GM21529 (cell line): ENCODE data around the gene SPATA46.
"Not testable (repeated sequence)": the region's sequence is repeated elsewhere in the genome, so short reads cannot be mapped to it uniquely, and the experiment has no call there.

Experiments
- ATAC-seq: cut with Tn5 transposase; IDR thresholded peaks from one replicate; pipeline ENCODE4 v1.9.1; 2021; ENCODE audit not compliant: unreplicated experiment

Gene SPATA46

DNA sequence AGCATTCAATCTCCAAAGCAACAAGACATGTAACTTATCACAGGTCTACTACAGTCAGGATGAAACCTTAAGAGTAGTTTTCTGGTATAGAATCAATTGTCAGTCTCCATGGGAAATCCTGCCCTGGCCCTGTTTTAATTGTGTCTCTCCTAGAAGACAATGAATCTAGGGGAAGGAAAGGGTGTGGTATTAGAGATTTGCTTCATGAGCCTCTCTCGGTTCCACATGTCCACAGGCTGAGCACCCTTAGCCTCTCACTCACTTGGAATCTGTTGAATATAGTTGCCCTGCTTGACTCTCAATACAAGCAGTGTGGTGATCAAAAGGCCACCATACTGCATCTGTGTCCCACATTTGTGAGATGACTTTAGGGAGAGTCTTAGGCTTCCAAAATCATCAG lies 17.7 kb downstream of the SPATA46 start:
- no peak for ATAC-seq

DNA sequence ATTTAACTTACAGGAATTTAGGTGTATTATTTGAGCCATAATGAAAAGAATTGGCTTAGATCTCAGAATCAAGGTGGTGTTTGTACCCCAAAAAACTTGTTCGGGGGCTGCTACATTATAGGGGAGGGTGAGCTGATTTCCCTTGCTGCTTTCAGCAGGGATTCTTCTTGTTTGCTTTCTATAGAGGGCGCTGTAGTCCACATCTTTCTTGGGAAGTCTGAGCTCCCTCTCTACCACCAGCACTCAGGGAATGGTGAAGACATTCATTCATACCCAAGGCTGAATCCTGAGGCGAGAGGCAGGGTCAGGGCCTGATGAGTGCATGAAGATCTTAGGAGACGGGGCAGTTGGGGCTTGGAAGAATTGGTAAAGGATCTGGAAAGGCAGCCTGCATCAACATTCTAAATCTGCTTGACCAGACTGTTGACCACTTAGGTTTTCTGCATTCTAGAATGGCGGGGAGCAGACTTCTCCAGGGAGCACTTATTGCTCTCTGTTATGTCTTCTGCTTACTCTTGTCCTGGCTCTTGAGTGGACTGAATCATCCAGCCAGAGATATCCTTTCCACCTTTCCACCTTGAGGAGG lies 18.9 kb downstream of the SPATA46 start:
- ATAC-seq = no peak

DNA sequence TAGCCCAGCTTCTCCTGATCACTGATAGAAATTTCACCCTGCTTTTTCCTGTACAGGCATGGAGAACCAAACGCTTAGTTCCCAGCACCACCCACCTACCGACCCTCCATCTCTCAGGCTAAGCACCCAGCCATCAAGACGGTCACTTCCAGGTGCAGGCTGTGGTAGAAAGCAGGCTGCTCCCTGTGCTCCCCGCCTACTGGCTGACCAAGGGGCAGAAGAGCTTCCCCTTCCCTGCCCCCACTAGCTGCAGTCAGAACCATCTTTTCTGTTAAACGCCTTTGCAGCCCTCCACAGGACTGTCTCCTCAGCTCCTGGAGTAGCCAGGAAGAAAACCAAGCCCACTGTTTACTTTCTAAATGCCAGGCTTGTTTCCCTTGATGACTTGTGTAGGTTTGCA lies 23.0 kb downstream of the SPATA46 start:
- ATAC-seq = no peak

DNA sequence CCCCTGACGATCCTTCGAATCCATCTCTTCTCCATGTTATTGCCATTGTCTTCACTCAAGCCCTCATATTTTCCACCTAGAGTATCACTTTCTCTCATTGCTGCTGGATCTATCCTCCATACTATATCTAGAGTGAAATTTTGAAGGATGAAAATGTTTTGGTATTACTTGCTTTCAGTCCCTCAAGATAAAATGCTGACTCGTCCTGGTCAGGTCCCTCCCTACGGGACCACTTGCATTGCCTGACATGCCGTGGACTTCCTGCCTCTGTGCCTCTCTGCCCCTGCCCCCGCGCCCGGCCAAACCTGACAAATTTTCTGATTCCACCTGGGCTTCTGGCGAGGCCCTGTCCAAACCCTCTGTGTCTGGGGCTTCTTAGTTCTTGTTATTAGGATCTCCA lies 23.6 kb downstream of the SPATA46 start:
- no peak for ATAC-seq

DNA sequence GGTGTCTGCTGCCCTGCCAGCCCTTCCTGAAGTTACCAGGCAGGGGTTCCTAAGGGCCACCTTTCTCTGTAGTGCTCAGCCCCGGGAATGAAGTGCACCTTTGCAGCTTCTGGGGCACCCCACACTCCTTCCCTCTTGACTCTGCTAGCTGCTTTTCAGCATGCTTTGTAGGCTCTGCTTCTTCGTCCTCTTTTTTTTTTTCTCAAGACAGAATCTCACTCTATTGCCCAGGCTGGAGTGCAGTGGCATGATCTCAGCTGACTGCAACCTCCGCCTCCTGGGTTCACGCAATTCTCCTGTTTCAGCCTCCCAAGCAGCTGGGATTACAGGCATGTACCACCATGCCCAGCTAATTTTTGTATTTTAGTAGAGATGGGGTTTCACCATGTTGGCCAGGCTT lies 24.8 kb downstream of the SPATA46 start:
- ATAC-seq = not testable (repeated sequence)

DNA sequence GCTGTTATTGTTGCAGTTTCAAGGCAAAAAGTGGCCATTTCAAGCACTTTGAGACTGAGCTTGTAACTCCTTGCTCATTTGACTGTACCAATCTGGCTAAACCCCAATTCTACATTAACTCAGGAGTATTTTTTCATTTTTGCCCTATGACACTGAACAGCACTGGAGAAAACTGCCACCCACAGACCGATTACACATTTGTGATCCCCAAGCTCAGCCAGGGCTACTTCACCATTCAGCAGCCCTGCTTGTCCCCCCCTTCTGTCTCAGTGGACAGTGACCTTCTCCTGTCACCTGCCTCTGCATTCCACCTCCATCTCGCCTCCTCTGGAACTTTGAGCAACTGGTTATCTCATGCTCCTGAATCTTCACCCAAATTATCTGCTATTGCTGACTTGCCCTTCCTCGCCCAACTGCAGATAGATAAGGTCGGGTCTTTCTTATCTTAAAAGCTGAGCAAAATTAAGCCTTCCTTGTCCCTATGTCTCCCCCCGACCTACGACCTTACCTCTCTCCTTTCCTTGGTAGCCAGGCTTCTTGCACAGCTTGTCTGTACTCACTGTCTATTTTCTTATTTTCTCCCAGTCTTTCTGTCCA lies 25.3 kb downstream of the SPATA46 start:
- ATAC-seq = no peak

DNA sequence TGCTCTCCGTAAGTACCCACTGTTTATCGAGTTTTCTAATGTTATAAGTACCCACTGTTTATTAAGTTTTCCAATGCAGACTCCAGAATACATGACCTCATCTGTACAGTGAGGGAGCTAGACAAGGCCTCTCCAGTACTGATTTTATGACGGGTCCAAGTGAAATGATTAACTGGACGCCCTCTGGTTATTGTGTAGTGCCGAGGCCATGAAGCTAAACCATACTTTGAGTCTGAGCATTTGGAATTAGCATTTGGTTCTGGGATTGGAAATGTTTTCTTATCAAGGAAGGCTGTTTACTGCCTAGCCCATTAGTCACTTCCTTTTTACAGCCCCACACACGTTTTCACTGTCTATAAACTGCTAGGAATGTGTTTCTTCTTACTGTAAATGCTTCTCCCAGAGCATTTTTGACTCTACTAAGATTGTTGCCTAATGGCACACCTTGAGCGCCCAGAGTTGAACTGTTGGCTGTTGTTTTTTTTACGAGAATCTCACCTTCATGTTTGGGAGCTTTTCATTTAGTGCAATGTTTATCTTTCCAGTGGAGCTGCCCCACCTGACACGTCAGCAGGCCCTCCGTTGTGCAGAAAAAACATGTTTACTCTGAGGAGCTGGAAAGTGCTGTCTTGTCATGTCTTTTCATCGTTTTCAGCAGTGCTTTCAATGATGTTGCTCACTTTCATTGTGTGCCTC lies 26.9 kb downstream of the SPATA46 start:
- ATAC-seq = no peak

DNA sequence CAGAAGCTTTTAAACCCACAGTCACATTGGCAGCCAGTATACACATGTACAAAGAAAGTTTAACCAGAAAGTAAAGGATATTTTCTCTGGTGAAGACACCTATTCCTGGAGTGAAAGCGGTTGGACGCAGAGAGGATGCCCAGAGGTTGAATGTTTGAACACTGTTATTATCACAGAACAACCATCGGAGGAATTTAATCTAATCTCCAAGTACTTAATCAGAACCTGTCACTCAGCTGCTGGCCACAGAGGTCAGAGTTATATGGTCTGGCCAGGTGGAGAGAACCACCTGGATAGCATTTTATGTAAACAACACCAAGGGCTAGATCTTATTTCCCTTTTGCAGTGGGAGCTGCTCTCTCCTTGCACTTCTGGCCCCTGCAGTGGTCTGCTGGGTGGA lies 29.4 kb downstream of the SPATA46 start:
- ATAC-seq = no peak

DNA sequence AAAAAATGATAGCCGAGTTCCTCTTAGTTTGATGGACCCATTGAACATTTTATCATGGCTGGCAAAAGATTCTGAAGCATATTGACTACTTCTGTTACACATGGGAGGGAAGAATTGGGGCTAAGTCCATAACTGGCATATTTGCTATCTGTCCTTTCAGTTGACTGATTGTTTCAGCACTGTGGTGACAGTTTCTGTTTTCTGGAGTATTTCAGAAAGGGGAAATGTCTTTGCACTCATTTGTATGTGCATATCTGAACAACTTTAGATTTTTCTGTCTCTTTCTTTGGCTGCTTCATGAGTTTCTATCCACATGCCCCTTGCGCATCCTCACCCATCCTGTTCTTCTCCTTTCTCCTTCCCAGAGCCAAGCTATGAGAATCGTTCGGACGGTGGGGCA lies 33.2 kb downstream of the SPATA46 start:
- no peak for ATAC-seq

DNA sequence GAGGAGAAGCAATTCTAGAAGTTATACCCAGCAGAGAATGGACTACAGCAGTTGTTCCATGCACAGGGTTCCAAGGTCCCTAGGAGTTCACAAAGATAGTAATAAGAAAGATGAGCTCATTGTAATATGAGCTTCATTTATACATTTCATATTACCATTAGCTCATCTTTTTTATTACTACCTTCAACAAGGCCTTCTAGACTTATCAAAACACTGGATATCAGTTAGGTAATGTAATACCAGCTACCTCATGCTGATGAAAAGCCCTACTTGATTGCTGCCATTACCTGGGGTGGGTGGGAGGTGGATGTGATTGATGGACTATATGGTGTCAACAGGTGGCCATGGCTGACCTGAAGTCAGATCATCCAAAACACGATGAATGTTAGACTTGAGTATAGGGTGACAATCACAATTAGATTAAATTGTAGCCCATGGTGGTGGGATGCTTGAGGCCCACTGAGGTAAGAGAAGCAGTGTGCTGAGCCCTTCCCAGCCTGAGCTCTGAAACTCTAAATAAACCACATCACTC lies 34.1 kb downstream of the SPATA46 start:
- ATAC-seq = no peak

DNA sequence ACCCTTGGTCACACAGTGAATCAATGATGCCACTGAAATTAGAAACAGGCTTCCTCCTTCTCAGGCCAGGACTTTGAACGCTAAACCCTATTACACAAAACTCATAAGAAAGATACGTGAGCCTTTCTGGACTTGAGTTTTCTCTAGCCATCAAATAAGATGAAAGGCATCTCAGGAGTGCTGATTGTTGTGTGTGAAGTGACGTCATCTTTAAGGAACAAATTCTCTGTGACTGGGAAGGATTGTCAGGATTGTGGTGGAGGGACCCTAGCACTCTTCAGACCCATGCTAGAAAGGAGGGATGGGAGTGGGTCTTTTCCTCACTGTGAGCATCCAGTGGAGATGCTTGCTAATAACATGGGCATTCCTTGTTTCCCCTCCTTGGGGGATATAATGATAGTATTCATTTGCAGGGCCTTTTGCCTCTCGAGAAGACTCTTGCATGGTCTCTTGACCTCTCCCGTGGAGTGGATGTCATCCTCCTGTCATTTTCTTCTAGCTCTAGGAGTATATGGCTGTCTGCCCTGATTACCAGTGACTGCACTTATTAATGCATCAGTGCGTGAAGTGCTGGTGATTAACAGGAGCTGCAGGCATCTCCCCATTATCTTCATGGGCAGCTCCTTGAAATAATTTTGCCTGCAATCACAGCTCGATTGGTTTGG lies 39.9 kb downstream of the SPATA46 start:
- no peak for ATAC-seq

DNA sequence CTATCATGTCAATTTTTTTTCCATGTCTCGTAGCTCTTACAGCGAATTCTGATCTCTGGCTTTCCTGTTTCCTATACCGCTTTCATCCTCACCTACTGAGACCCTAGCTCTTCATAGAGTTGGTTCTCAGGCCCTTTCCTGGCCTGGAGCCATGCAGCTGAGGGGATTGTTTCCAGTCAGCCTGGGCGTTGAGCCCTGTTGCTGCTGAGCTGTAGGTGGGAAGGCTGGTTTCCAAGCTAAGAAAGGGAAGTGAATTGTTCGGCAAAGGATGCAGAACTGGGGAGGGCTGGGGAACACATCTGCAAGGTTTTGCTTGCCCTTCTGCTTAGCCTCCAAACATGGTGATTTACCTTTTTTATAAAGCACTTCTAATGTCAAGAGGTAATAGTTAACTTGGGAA lies 41.5 kb downstream of the SPATA46 start:
- no peak for ATAC-seq

DNA sequence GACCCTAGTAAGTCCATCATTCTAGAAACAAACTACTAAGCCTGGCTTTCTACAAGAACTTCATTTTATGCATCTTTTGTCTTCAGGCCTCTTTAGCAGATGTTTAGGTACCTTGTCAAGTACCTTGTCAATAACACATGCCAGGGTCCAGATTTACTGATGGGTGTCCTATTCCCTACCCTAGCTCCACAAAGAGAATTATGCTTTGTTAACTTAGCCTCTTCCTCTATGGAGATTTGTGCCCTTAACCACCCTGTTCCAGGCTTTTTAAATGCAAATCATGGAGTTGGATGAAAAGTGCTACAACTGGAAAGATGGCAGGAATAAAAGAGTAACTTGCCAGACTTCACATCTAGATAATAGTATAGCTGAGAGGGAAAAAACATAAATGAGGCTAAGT lies 42.7 kb downstream of the SPATA46 start:
- no peak for ATAC-seq

DNA sequence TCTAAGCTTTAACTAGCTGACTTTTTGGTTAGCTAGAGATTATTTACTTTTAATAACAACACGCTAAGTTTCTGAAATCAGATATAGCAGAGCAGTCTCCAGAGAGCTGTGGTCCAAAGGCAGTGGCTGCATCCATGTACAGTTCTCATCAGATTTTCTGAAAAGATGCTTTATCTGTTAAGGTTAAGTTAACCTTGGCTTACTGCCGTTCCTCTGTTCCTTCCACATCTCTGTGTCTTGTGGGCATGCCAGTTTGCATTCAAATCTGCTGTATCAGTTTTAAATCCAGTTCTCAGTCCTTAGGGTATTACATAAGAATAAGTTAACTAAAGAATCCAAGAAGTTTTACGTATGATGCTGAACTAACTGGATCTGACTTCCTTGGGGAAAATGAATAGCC lies 46.8 kb downstream of the SPATA46 start:
- ATAC-seq = no peak

DNA sequence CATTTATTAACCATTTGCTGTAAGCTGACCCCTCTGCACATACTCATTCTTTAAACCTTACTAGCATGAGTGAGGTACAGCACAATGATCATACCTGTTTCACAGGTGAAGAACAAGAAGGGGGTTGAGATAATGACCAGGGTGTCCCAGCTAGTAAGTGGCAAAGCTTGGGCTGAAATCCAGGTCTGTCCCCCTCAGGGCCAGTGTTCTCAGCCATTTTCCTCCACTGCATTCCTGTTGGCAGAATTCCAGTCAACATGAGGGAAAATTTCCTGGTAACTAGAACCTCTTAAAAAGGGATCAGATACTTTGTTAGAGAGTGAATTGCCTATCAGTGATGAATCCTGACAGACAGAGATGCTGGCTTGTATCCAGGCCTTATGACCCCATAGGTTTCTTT lies 48.1 kb downstream of the SPATA46 start:
- no peak for ATAC-seq

DNA sequence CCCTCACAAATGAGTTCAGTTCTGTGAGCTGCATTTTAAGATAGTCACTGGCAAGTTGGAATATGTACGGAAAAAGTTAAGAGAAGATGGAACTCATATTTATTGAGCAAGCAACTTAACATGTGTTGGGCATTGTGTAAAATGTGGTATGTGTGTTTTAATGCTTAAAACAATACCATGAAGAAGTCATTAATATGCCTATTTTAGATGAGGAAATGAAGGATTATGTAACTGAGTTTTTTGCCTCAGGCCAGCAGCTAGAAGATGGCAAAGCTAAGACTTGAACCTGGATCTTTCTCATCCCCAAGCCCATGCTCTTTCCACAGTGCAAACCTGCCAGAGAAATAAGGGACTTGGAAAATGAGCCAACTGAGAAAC lies 48.9 kb downstream of the SPATA46 start:
- no peak for ATAC-seq

DNA sequence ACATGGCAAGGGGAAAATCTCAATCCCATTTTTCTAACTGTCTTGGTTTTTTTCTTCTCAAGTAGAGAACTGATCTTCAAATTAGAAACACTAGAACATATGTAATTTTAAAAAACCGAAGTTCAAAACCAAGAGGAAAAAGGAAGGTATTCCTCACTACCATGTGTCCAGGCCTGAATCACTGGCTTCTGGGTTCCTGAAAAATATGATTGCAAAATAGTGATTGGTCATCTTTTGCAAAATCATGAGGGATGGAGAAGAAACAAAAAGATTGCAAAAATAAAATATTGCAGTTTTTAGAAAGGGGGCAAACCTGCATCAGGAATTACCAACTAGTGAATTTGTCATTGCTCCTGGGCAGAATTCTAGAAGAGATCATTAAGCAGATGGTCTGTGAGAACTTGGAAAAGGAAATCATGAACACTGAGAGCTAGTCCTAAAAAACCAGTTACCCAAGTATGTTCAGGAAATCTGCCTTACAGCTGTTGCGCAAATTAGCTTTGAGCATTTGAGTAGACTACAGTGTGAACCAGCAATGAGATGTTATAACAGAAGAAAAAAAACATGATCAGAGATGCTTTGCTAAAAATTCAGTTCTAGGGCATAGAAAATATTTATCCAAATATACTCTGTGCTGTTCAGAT lies 49.4 kb downstream of the SPATA46 start:
- ATAC-seq = no peak

DNA sequence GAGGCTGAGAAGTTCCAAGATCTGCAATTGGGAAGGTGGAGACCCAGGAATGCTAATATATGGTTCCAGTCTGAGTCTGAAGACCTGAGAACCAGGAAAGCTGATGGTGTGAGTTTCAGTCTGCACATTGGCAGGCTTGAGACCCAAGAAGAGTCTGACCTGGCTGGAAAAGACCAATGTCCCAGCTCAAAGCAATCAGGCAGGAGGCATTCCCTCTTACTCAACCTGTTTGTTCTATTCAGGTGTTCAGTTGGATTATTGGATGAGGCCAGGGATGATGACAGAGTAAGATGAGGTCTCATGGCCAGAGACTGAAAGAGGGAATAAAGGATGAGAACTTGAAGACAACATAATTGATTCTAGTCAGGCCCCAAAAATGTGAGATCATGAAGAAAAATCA lies 50.1 kb downstream of the SPATA46 start:
- ATAC-seq = no peak

DNA sequence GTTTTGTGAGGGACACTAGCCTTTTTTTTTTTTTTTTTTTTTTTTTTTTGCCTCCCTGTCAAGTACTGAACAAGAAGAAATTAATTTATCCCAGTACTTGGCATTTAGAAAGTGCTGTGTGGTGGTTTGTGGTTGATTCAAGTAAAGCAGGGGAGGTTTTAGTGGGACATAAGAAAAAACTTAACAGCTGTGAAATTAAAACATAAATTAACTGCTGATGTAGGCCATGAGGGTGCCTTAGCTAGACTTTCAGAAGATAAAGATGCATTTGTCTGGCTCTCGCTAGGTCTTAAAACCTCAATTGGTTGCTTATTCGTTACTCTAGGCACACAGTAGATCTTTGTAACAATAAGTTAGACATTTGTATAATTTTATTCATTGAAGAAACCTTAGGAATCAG lies 52.3 kb downstream of the SPATA46 start:
- ATAC-seq = no peak
